HEK293 (cell line): ENCODE measurements around the gene CSAD.

ENCODE experiments used
- CTCF ChIA-PET: fragments of 350-600 bp; formaldehyde crosslinking; extraction: SDS; loops from one replicate; lab custom pipeline; 2021; ENCODE audit warnings: antibody characterized with exemption; lab: Yijun Ruan, JAX
- POLR2A ChIA-PET: fragments of 300-600 bp; formaldehyde crosslinking; extraction: SDS; loops from one replicate; lab custom pipeline; 2020; ENCODE audit warnings: antibody characterized with exemption, inconsistent platforms; lab: Yijun Ruan, JAX
- H3K27ac ChIP-seq: fragments of 200-500 bp; sonication (Bioruptor generic); 2 replicates; pipeline ENCODE4 v1.5.1; 2014; ENCODE audit warnings: low read depth, low read length, control low read depth, inconsistent platforms; ENCODE audit errors: extremely low read depth
- H3K36me3 ChIP-seq, 2 experiments: fragments of 200-500 bp in 1 of 2; sonication (Bioruptor generic) in 1 of 2; 1 replicate in 1 of 2; 2 replicates in 1 of 2; pipeline ENCODE4 v1.5.1; 2014 to 2017; ENCODE audit warnings: inconsistent platforms in 2 of 2, low read length in 2 of 2; ENCODE audit not compliant: control insufficient read depth in 2 of 2, insufficient read depth in 1 of 2
- H3K4me1 ChIP-seq: fragments of 200-500 bp; sonication (Bioruptor generic); 2 replicates; pipeline ENCODE4 v1.5.1; 2014; ENCODE audit warnings: mild to moderate bottlenecking, low read length, inconsistent platforms; ENCODE audit not compliant: control insufficient read depth, insufficient read depth
- H3K4me3 ChIP-seq: 2 replicates; pipeline ENCODE4 v1.5.1; 2011; ENCODE audit warnings: low read depth, mild to moderate bottlenecking, control low read depth, low read length, moderate library complexity
- H3K9me3 ChIP-seq: fragments of 200-500 bp; sonication (Bioruptor generic); 2 replicates; pipeline ENCODE4 v1.5.1; 2014; ENCODE audit warnings: low read depth, low read length, inconsistent platforms; ENCODE audit not compliant: control insufficient read depth, insufficient read depth
- GLI4 ChIP-seq: fragments of 450-650 bp; formaldehyde crosslinking; IDR thresholded peaks from 2 replicates; pipeline ENCODE4 v1.5.1; 2016; ENCODE audit warnings: missing biosample characterization, missing genetic modification characterization
- KLF17 ChIP-seq: fragments of 450-650 bp; formaldehyde crosslinking; IDR thresholded peaks from 2 replicates; pipeline ENCODE4 v1.5.1; 2016; ENCODE audit warnings: missing biosample characterization, missing genetic modification characterization
- PBX3 ChIP-seq: sonication (generic); formaldehyde crosslinking; IDR thresholded peaks from 2 replicates; pipeline ENCODE4 v1.8.1; 2022; ENCODE audit warnings: mild to moderate bottlenecking, moderate library complexity, missing genetic modification reagents
- PRDM1 ChIP-seq: fragments of 450-650 bp; formaldehyde crosslinking; IDR thresholded peaks from 2 replicates; pipeline ENCODE4; 2016; ENCODE audit warnings: missing biosample characterization, missing genetic modification characterization
- PRDM10 ChIP-seq: fragments of 450-650 bp; formaldehyde crosslinking; IDR thresholded peaks from 2 replicates; pipeline ENCODE4 v1.5.1; 2016; ENCODE audit warnings: missing biosample characterization, missing genetic modification characterization
- PRDM2 ChIP-seq: fragments of 450-650 bp; formaldehyde crosslinking; IDR thresholded peaks from 2 replicates; pipeline ENCODE4 v1.5.1; 2016; ENCODE audit warnings: missing biosample characterization, missing genetic modification characterization, borderline replicate concordance
- REPIN1 ChIP-seq: fragments of 450-650 bp; formaldehyde crosslinking; IDR thresholded peaks from 2 replicates; pipeline ENCODE4 v1.5.1; 2017; ENCODE audit warnings: missing biosample characterization, missing genetic modification characterization, low read depth
- SP2 ChIP-seq: fragments of 450-650 bp; formaldehyde crosslinking; IDR thresholded peaks from 2 replicates; pipeline ENCODE4 v1.5.1; 2016; ENCODE audit warnings: missing biosample characterization, missing genetic modification characterization
- ZBTB10 ChIP-seq: fragments of 450-650 bp; formaldehyde crosslinking; IDR thresholded peaks from 2 replicates; pipeline ENCODE4 v1.5.1; 2016; ENCODE audit warnings: missing biosample characterization, missing genetic modification characterization
- ZBTB26 ChIP-seq: fragments of 450-650 bp; formaldehyde crosslinking; optimal IDR thresholded peaks from 2 replicates; pipeline ENCODE3; 2016; ENCODE audit warnings: missing biosample characterization, mild to moderate bottlenecking, missing genetic modification characterization
- ZFP37 ChIP-seq: fragments of 450-650 bp; formaldehyde crosslinking; IDR thresholded peaks from 2 replicates; pipeline ENCODE4 v1.5.1; 2016; ENCODE audit warnings: missing biosample characterization, missing genetic modification characterization
- ZIC2 ChIP-seq: fragments of 450-650 bp; formaldehyde crosslinking; IDR thresholded peaks from 2 replicates; pipeline ENCODE4 v1.5.1; 2016; ENCODE audit warnings: missing biosample characterization, missing genetic modification characterization
- ZNF19 ChIP-seq: fragments of 450-650 bp; formaldehyde crosslinking; IDR thresholded peaks from 2 replicates; pipeline ENCODE4; 2016; ENCODE audit warnings: missing biosample characterization, missing genetic modification characterization, low read depth
- ZNF24 ChIP-seq: fragments of 450-650 bp; formaldehyde crosslinking; IDR thresholded peaks from 2 replicates; pipeline ENCODE4 v1.5.1; 2016; ENCODE audit warnings: missing biosample characterization, missing genetic modification characterization
- ZNF335 ChIP-seq: fragments of 450-650 bp; formaldehyde crosslinking; conservative IDR thresholded peaks from 2 replicates; pipeline ENCODE4 v1.5.1; 2016; ENCODE audit warnings: missing biosample characterization, missing genetic modification characterization
- ZNF692 ChIP-seq: fragments of 450-650 bp; formaldehyde crosslinking; IDR thresholded peaks from 2 replicates; pipeline ENCODE4 v1.5.1; 2016; ENCODE audit warnings: missing biosample characterization, missing genetic modification characterization
- ZSCAN23 ChIP-seq: fragments of 450-650 bp; formaldehyde crosslinking; IDR thresholded peaks from 2 replicates; pipeline ENCODE4 v1.5.1; 2016; ENCODE audit warnings: missing biosample characterization, missing genetic modification characterization
- ZXDB ChIP-seq: fragments of 450-650 bp; formaldehyde crosslinking; IDR thresholded peaks from 2 replicates; pipeline ENCODE4 v1.5.1; 2016; ENCODE audit warnings: missing biosample characterization, missing genetic modification characterization

The CSAD gene

GRCh38 chr12:53180220-53180930 lies at the start of gene CSAD, which contains the start of gene ZNF740:
TSS of gene CSAD (minus strand) at chr12:53180925. CDS start at chr12:53173470, 7,455 bp downstream.
TSS of gene ZNF740 (plus strand) at chr12:53180722. CDS start at chr12:53181984, 1,262 bp downstream.
- Histone ChIP-seq H3K27ac (peak within 1 kb of the TSS; percentile 80), H3K4me3 (peak within 1 kb of the TSS; percentile 80), H3K4me1 (peaks cover 16% of the 10 kb centered on the region; the same call in 1 of the 2 replicates), H3K36me3 (peaks cover 15 to 39% of the 10 kb centered on the region in 2 experiments), H3K9me3 (no peaks in the 10 kb centered on the region)
- CTCF ChIA-PET = interaction anchor here (0.6 to 5.1 kb wide), 7 partner anchors 9 to 141 kb away, joined by 4 to 46 read pairs (median 6); partner anchors contain the start of genes AAAS and ESPL1
- POLR2A ChIA-PET = interaction anchor here (0.6 to 2.8 kb wide), 22 partner anchors 9 to 321 kb away, joined by 3 to 18 read pairs (median 4); partner anchors contain the start of genes AAAS, ESPL1, MYG1 and PFDN5
- TF ChIP-seq ZXDB (tag by site-specific recombination) (peak; percentile 91), PBX3 (CRISPR knock-in tag) (no peak; the same call in 1 of the 2 replicates), ZBTB10 (peak; percentile 94), PRDM2 (no peak), PRDM1 (tag by site-specific recombination) (no peak), ZBTB26 (peak; percentile 90), ZNF335 (tag by site-specific recombination) (peak; percentile 89), SP2 (peak; percentile 91), GLI4 (tag by site-specific recombination) (0 out of 2 replicates have a peak, but pooled peaks have one; percentile 37), REPIN1 (no peak), ZNF24 (tag by site-specific recombination) (peak; percentile 50), ZIC2 (tag by site-specific recombination) (peak; percentile 95), KLF17 (tag by site-specific recombination) (peak; percentile 73), PRDM10 (tag by site-specific recombination) (peak; percentile 57; the same call in 1 of the 2 replicates), ZFP37 (0 out of 2 replicates have a peak, but pooled peaks have one; percentile 21), ZSCAN23 (tag by site-specific recombination) (no peak), ZNF692 (no peak; the same call in 1 of the 2 replicates), ZNF19 (tag by site-specific recombination) (no peak)
